OCI-LY1 (cell line): ENCODE measurements around the gene ITIH4.

Experiments used
- H2AFZ ChIP-seq: fragments of 200-600 bp; sonication (generic), shearing (Covaris generic); 2 replicates; pipeline ENCODE4 v1.6.0; 2014; ENCODE audit warnings: antibody characterized with exemption, mild to moderate bottlenecking, low read length
- H3F3A ChIP-seq: fragments of 200-600 bp; sonication (generic), shearing (Covaris generic); 2 replicates; pipeline ENCODE4 v1.6.0; 2014; ENCODE audit warnings: mild to moderate bottlenecking, antibody characterized with exemption, low read length, moderate library complexity; ENCODE audit not compliant: insufficient read depth
- H3K27ac ChIP-seq: fragments of 200-600 bp; sonication (generic); 2 replicates; pipeline ENCODE4 v1.5.1; 2014; ENCODE audit warnings: low read length, mixed run types, mild to moderate bottlenecking, low read depth; ENCODE audit not compliant: poor library complexity, severe bottlenecking
- H3K27me3 ChIP-seq: fragments of 200-600 bp; sonication (generic); 2 replicates; pipeline ENCODE4 v1.6.0; 2014; ENCODE audit warnings: antibody characterized with exemption, mild to moderate bottlenecking, low read length, moderate library complexity; ENCODE audit not compliant: insufficient read depth
- H3K36me3 ChIP-seq: fragments of 200-600 bp; sonication (generic); 2 replicates; pipeline ENCODE4 v1.6.1; 2014; ENCODE audit warnings: mild to moderate bottlenecking, antibody characterized with exemption, low read length, moderate library complexity, mixed read lengths; ENCODE audit not compliant: insufficient read depth
- H3K4me1 ChIP-seq: fragments of 200-600 bp; sonication (generic); 2 replicates; pipeline ENCODE4 v1.5.1; 2014; ENCODE audit warnings: mild to moderate bottlenecking, low read length, moderate library complexity; ENCODE audit not compliant: insufficient read depth, severe bottlenecking
- H3K4me2 ChIP-seq: fragments of 200-600 bp; sonication (generic), shearing (Covaris generic); 2 replicates; pipeline ENCODE4 v1.6.1; 2014; ENCODE audit warnings: low read length
- H3K4me3 ChIP-seq: fragments of 200-600 bp; sonication (generic); 2 replicates; pipeline ENCODE4 v1.5.1; 2014; ENCODE audit warnings: low read length, low read depth, mild to moderate bottlenecking, mixed read lengths; ENCODE audit not compliant: poor library complexity, severe bottlenecking
- H3K79me2 ChIP-seq: fragments of 200-600 bp; shearing (Covaris generic); 2 replicates; pipeline ENCODE4 v1.6.1; 2016; ENCODE audit warnings: mixed run types, low read length, mixed read lengths; ENCODE audit not compliant: insufficient read depth
- H3K9ac ChIP-seq: fragments of 200-600 bp; sonication (generic), shearing (Covaris generic); 2 replicates; pipeline ENCODE4 v1.6.1; 2014; ENCODE audit warnings: mild to moderate bottlenecking, low read length, mixed read lengths
- H3K9me2 ChIP-seq: fragments of 200-600 bp; sonication (generic), shearing (Covaris generic); 2 replicates; pipeline ENCODE4 v1.6.1; 2014; ENCODE audit warnings: low read depth, mild to moderate bottlenecking, low read length, mixed read lengths
- H3K9me3 ChIP-seq: fragments of 200-600 bp; shearing (Covaris generic); 2 replicates; pipeline ENCODE4 v1.6.1; 2014; ENCODE audit warnings: low read length, mixed read lengths
- H4K20me1 ChIP-seq: fragments of 200-600 bp; sonication (generic), shearing (Covaris generic); 2 replicates; pipeline ENCODE4 v1.6.0; 2016; ENCODE audit warnings: mild to moderate bottlenecking, low read length; ENCODE audit not compliant: insufficient read depth
- CTCF ChIP-seq: fragments of 200-600 bp; sonication (generic), shearing (Covaris generic); IDR thresholded peaks from 2 replicates; pipeline ENCODE4 v1.5.1; 2017; ENCODE audit warnings: mild to moderate bottlenecking, antibody characterized with exemption, low read length, moderate library complexity, mixed read lengths
- EZH2 ChIP-seq: fragments of 200-600 bp; sonication (generic), shearing (Covaris generic); IDR thresholded peaks from 2 replicates; pipeline ENCODE4 v1.8.0; 2017; ENCODE audit warnings: borderline replicate concordance, mixed run types, mild to moderate bottlenecking, antibody characterized with exemption, low read length, moderate library complexity, mixed read lengths

Gene ITIH4

GRCh38 chr3:52805270-52806039 is 25.0 kb downstream of the ITIH4 start:
- Histone ChIP-seq H3K9ac (no peak overlapping the region), H3K4me2 (no peak overlapping the region), H3K9me2 (no peaks in the 10 kb centered on the region), H3F3A (no peaks in the 10 kb centered on the region), H3K27ac (no peak overlapping the region), H3K4me1 (no peaks in the 10 kb centered on the region), H2AFZ (no peak overlapping the region), H3K79me2 (no peaks in the 10 kb centered on the region), H4K20me1 (no peaks in the 10 kb centered on the region), H3K36me3 (no peaks in the 10 kb centered on the region), H3K27me3 (no peaks in the 10 kb centered on the region), H3K4me3 (no peak overlapping the region), H3K9me3 (no peaks in the 10 kb centered on the region)
- no peak for TF ChIP-seq EZH2
- no peak for TF ChIP-seq CTCF

GRCh38 chr3:52801839-52802238 is 28.6 kb downstream of the ITIH4 start:
- H3K4me2 ChIP-seq, result no peak overlapping the region
- no peaks in the 10 kb centered on the region for H3K4me1 ChIP-seq
- no peaks in the 10 kb centered on the region for H3K9me2 ChIP-seq
- H3K27ac ChIP-seq, result no peak overlapping the region
- H3F3A ChIP-seq, result no peaks in the 10 kb centered on the region
- H2AFZ ChIP-seq, result no peak overlapping the region
- no peaks in the 10 kb centered on the region for H3K9me3 ChIP-seq
- TF ChIP-seq EZH2 (no peak), CTCF (no peak)
- H3K79me2 ChIP-seq, result no peaks in the 10 kb centered on the region
- no peaks in the 10 kb centered on the region for H3K27me3 ChIP-seq
- no peak overlapping the region for H3K4me3 ChIP-seq
- H4K20me1 ChIP-seq, result no peaks in the 10 kb centered on the region
- H3K9ac ChIP-seq, result no peak overlapping the region
- no peaks in the 10 kb centered on the region for H3K36me3 ChIP-seq

GRCh38 chr3:52800079-52800478 is 30.4 kb downstream of the ITIH4 start:
- Histone ChIP-seq H3K9me3 (no peaks in the 10 kb centered on the region), H3K27me3 (no peaks in the 10 kb centered on the region; the same call in 1 of the 2 replicates), H3K27ac (no peak overlapping the region), H3K9ac (no peak overlapping the region), H3K9me2 (no peaks in the 10 kb centered on the region), H3K4me3 (no peak overlapping the region), H4K20me1 (no peaks in the 10 kb centered on the region), H3K79me2 (no peaks in the 10 kb centered on the region), H3F3A (no peaks in the 10 kb centered on the region), H2AFZ (no peak overlapping the region), H3K4me1 (no peaks in the 10 kb centered on the region), H3K36me3 (no peaks in the 10 kb centered on the region), H3K4me2 (no peak overlapping the region)
- TF ChIP-seq EZH2, result no peak
- TF ChIP-seq CTCF, result no peak
